HG03432 (cell line): ENCODE data around the gene CCDC141.
"Not testable (repeated sequence)": the region's sequence is repeated elsewhere in the genome, so short reads cannot be mapped to it uniquely, and the experiment has no call there.

Experiments
- ATAC-seq: cut with Tn5 transposase; IDR thresholded peaks from one replicate; pipeline ENCODE4 v1.9.1; 2021; ENCODE audit warnings: mild to moderate bottlenecking, moderate library complexity; ENCODE audit not compliant: unreplicated experiment

The CCDC141 gene

GRCh38 chr2:178989424-178989823 is 60.5 kb downstream of the CCDC141 start:
- not testable (repeated sequence) for ATAC-seq

GRCh38 chr2:178982652-178983051 is 67.3 kb downstream of the CCDC141 start:
- ATAC-seq, result not testable (repeated sequence)

DNA sequence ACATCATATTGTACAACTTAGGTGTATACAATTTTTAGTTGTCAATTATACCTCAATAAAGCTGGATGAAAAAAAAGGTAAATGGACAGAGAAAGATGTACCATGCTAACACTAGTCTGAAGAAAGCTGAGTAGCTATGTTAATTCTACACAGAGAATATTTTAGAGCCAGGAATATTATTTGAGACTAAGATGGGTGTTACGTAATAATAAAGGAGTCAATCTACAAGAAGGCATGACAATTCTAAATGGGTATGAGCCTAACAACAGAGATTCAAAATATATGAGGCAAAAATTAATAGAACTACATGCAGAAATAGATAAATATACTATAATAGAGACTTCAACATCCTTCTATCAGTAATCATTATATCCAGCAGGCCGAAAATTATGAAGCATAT is 69.1 kb downstream of the CCDC141 start:
- ATAC-seq, result no peak

GRCh38 chr2:178978667-178979066 is 71.3 kb downstream of the CCDC141 start:
- no peak for ATAC-seq

- ATAC-seq, result no peak
Measured at GRCh38 chr2:178976351-178976750, 73.6 kb downstream of the CCDC141 start.

GRCh38 chr2:178962805-178963433 is 87.0 kb downstream of the CCDC141 start:
- no peak for ATAC-seq

DNA sequence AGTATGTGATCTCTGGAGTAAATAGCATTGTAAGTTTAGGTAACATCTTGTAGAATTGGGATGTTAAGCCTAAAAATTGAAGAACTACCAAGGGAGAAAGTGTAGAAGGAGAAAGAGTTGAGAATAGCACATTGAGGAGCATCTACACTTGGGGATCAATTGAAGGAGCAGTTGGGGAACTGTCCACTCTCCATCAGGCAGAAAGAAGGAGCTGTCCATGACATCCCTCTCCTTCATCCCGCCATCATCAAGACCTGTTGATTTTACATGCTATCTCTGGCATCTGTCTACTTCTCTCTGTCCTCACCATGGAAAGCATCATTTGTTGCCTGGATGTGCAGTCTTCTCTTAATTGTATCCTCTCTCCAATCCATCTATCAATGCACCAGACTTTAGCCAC is 87.8 kb downstream of the CCDC141 start:
- no peak for ATAC-seq

DNA sequence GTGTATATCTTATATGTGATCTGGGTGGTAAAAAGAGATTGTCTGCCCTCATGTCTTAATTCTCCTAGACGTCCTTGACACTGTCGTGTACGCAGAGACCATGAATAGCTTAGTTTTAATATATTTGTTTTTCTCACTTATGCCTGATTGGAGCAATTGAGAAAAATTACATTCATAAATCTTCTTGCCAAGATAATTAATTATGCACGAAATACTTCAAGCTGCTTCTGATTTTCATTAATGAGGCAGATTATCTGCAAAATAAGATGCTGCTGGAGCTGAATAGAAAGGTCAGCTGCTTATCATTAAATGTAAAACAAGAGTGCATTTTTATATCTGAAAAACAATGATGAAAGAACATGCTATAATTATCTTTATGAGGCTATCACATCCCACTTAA is 95.9 kb downstream of the CCDC141 start:
- no peak for ATAC-seq

DNA sequence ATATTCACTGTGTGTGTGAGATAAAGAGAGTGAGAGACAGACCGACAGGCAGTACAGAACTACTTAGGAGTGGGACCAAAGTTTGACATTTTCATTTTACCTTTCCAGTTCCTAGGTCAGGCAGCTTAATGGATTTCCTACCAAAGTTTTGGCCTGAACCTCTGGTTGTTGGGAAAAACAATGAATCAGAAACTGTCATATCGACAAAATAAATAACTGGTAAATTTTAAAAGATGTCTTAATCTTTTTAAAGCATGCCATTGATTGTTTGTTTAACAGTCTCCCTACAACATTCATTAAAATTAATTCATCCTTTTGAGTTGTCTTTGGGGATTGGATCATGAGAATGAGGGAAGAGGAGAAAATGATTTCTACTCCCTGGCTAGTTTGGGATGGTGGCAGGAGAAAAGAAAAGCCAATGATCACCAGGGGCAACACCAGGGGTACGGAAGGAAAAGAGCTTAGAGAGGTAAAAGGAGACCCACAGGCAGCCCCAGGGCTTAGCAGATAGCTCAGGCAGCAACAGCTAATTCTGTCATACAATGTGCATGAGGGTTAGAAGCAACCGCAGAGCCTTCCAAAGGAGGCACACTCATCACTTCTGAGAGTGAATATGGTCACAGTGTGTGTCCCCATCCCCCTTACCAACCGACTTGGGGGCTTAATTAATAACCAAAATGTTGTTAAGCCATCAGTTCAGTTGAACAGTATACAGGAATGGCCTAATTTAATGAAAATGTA is 98.5 kb downstream of the CCDC141 start:
- no peak for ATAC-seq

DNA sequence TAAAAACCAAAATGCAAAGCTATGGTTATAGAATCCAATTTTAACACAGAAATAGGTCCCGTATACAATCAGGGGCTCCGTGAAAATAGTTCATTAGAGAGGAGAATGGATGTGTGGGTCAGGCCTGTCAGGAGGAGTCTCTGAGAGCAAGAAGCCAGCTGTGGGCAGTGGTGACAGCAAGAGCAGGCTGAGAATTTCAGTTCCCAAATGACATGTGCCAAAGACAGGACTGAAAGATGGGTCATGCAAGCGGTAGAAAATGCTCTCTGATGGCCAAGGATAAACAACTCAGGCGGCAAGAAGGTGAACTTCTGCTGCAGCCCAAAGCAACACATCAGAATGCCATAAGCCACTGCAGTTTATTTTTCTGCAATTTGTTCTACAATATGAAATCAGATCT is 100.4 kb downstream of the CCDC141 start:
- peak; percentile 84 for ATAC-seq

GRCh38 chr2:178949151-178949550 is 100.8 kb downstream of the CCDC141 start:
- ATAC-seq, result no peak

DNA sequence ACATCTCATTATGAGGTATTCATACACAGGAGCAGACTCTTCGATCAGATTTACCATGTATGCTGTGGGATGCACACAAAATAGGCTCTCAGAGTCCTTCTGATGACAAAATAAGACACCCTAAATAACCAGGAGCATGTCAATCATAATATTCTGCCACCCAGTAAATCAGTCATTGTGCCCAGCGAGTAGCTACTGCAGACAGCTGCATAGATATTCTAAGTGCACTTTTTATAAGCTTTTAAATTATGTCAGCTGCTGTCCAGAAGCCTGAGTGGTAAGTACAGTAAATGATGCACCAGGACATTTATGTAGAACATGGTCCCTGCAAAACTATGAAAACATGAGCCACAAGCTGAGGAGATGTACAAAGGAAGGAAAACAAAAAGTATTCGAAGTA is 102.9 kb downstream of the CCDC141 start:
- ATAC-seq, result no peak

DNA sequence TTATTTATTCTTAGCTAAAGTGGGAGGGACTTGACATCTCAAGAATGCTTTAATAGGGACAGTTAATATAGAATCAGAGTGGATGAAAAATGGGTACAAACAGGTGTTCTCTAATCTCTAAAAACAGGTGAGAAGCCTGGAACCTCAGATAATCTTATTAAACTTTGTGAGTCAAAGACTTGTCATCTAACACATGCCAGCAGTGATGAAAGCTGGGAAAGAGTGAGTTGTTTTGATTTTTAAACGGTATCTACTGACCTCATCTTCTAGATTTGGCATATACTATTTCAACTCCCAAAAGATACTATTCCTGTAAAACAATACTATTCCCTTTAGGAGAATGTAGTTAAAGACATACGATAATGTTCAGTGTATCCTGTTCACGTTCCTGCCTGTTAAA is 103.4 kb downstream of the CCDC141 start:
- no peak for ATAC-seq

DNA sequence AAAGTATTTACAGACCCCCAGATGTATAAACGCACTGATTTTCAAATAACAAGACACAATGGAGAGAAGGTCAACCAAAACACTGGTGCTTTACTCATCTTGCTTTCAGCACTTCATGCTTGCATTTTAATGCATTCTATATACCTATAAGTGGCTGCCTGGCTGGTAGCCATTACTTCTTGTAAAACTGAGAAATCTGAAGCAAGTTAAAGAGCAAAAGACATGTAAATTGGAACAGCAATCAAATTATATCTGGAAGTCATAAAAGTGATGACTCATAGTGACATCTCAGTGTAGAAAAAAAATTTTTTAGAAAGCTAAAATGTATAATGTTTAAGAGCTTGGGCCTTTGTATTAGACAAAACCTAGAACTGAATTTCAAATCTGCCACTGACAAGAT is 106.2 kb downstream of the CCDC141 start:
- ATAC-seq, result no peak

DNA sequence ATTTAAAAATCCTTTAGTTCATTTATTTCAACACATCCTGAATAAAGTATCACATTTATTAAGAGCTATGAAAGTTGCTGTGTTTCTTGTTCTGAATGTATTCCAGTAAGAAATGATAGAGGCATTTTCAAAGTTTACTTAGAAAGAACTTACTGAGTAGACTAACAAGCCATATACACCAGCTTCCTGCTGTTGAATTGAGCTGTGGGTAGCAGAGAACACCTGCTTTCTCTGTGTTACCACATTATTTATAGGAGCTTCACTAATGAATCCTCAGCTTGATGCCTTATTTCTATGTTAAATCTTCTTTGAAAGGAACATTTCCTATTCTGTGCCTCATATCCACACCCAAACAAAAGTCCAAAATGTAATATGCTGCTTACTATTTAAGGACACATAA is 115.4 kb downstream of the CCDC141 start:
- no peak for ATAC-seq

DNA sequence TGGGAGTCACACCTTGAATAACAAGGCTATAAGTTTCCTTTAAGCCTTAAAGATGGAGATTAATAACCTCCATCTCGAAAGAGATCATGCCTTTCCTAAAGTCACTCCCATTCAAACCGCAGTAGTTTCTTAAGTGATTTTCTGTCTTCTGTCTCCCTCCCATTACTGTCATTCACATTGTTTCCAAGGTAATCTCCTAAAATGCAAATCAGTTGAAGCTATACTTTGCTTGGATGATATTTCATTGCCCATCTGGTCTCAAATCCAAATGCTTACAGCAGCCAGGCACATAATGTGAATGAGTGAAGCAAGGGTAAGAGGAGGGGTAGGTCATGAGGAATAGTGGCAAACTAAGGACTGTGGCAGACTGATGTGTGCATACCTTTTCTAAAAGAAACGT is 116.4 kb downstream of the CCDC141 start:
- no peak for ATAC-seq

GRCh38 chr2:178928077-178928476 is 121.9 kb downstream of the CCDC141 start:
- ATAC-seq, result peak; percentile 77

- peak; percentile 49 for ATAC-seq
Measured at GRCh38 chr2:178927173-178927572, 122.8 kb downstream of the CCDC141 start.

DNA sequence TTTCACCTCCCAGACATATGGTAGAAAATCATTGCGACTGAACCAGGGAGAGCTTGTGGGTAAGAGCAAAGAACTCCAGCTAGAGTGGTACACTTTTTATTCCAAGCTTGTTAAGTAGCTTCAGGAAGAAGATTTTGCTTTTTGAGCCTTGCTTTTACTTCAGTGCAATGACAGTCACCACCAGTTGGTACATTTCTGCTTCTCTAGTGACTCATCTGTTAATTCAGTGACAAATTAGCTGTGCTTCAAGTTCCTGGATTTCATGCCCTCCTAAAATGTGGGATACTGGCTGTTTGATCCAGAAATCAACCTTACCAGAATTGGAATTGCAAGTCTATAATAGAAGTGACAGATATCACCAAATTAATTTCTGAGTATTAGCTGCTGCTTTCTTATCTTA is 125.1 kb downstream of the CCDC141 start:
- ATAC-seq, result no peak

DNA sequence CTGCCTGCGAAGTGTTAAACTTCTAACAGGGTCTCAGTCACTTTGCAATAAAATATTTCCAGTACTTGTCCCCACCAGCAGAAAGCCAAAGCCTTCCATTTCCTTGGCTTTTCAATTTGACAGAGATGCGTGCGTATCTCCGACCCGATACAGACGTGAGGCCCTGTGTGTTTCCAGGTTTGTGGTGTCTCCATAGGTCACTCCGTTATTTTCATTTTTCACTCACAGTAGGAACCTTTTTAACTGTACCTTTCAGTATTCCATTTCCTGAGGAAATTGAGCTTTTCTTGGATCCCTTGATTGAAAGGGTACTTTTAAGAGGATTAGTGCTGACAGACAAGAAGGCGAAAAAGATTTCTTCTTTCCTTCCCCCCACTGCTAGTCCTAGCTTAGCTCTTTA is 126.4 kb downstream of the CCDC141 start:
- ATAC-seq, result no peak

GRCh38 chr2:178920916-178921513 is 128.9 kb downstream of the CCDC141 start:
- ATAC-seq, result no peak

GRCh38 chr2:178917555-178917954 is 132.4 kb downstream of the CCDC141 start:
- ATAC-seq, result no peak
